Epithelial cell of proximal tubule (primary cell): ENCODE results near the gene CHN2. TPM values are rescaled to one million over a fixed set of nuclear protein-coding genes. Genes with fewer than 3 reads are reported as not detected.

Experiments
- DNase-seq: peaks from one replicate; pipeline ENCODE4 v3.0.0-alpha.2; 2011; ENCODE audit warnings: low read depth
- H3K4me3 ChIP-seq: 2 replicates; pipeline ENCODE4 v1.5.1; 2011; ENCODE audit warnings: low read depth, mild to moderate bottlenecking, low read length
- total RNA-seq: library from RNA; depleted of rRNA; stranded (reverse); fragments of >200 nt; gene quantifications from 2 replicates; pipeline ENCODE4 v1.2.3, GENCODE V29; 2015
- TF ChIP-seq, protein P1 (sequence below): conservative IDR thresholded peaks from 2 replicates; pipeline ENCODE4 v1.5.1; 2012; ENCODE audit warnings: low read depth, mild to moderate bottlenecking, low read length

Gene CHN2
- total RNA-seq, 1 donor from 2014 or later = 0.35 TPM

DNA sequence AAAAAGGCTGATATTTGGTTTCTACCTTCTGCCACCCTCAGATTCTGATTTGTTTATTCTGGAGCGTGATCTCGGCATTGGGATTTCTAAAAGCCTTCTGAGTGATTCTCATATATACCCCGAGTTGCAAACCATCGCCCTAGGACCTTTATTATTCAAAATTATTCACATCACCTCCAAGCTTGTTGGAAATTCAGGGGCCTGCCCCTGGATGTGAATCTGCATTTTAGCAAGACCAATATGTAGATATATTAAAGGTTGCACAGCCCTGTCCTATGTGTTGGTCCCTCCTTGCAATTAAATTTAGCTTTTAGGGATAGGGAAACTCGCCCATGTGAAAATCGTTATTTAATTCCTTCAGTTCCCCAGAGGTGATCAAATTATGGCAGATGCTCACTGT is 9.0 kb upstream of the CHN2 start:
- no peak overlapping the region for H3K4me3 ChIP-seq
- TF ChIP-seq, protein P1, sequence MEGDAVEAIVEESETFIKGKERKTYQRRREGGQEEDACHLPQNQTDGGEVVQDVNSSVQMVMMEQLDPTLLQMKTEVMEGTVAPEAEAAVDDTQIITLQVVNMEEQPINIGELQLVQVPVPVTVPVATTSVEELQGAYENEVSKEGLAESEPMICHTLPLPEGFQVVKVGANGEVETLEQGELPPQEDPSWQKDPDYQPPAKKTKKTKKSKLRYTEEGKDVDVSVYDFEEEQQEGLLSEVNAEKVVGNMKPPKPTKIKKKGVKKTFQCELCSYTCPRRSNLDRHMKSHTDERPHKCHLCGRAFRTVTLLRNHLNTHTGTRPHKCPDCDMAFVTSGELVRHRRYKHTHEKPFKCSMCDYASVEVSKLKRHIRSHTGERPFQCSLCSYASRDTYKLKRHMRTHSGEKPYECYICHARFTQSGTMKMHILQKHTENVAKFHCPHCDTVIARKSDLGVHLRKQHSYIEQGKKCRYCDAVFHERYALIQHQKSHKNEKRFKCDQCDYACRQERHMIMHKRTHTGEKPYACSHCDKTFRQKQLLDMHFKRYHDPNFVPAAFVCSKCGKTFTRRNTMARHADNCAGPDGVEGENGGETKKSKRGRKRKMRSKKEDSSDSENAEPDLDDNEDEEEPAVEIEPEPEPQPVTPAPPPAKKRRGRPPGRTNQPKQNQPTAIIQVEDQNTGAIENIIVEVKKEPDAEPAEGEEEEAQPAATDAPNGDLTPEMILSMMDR = no peak
- no peak for DNase-seq

DNA sequence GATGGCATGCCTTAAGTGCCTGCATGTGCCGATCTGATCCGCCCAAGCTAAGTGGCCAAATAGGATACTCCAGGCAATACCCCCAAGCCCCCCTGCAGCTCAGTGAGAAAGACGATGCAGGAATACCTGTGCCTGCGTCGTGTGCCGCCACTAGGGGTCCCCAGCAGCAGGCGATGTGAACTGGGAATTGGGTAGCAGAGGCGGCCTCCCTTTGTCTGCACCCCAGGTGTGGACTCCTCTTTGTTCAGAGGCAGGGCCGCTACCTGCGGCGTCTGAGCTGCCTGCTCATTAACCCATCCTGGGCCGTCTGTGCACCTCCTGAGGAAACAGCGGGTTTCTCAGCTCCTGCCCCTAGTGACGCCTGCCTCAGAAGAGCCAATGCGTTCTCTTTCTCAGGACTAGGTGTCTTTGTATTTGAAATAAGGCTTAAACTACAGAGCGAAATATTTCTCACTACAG is 4.8 kb upstream of the CHN2 start:
- no peak for DNase-seq
- H3K4me3 ChIP-seq = peak overlapping the region; percentile 21
- TF ChIP-seq, protein P1 = peak; percentile 93

DNA sequence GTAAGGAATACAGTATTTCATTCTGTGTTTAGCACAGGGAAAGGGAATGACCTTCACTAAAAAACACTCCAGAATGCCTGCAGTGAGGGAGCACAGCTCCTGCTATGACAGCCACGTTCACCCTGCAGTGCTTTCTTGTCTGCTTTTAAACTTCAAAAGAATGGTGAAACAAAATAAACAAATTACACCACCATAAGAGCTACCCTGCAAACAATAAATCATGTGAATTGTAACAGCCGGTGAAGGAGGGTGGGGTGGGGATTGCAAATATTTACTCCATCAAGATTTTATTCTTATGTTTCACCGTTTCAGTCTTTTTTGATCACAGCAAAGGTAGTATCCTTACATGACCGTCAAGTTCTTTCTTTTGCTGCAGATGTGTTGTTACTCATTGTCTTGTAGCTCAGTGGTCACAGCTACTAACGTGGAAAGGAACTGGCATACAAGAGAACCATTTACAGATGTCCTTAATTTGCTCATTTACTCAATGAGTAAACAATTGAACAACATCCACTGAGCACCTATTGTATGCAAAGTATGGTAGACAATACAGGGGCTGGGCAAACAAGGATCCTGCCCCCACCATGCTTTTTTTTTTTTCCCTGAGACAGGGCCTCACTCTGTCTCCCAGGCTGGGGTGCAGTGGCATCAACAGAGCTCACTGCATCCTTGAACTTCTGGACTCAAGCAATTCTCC is 4.1 kb upstream of the CHN2 start:
- TF ChIP-seq, protein P1 = no peak
- H3K4me3 ChIP-seq = no peak overlapping the region
- DNase-seq = no peak

DNA sequence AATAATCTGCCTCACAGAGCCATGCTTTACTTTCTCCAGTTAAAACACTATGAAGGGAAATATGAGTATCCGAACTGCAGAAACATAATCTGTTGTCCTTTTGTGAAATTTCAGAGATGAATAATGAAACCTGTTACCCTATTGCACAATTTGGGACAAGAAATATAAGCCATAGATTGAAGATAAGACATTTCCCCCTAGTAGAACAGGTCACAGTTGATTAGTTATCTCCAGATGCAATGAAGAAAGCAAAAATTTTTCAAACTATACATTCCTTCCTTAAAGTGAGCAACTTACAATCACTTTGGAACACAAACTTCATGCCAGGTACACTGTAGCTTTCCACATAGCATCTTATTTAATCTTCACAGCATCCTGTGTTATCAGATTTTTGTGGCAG is 2.3 kb upstream of the CHN2 start:
- no peak overlapping the region for H3K4me3 ChIP-seq
- TF ChIP-seq, protein P1 = no peak

DNA sequence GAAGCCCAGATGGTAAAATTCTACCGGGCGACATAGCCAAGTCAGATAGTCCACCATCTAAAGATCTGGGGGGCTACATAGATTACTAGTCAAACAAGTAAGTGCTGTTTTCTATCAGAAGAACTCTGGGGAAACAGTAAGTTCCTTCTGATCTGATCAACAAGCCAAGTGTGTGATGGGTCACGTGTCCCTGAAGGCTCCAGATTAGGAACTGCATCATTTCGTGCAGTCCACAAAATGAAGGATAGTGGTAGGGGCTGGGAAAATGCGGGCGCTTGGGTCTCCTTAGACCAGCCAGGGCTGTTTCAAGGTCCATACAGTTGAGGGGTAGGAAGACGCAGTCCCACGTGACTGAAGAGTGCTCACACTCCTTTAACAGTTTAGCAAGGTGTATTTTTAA is 1.8 kb upstream of the CHN2 start:
- no peak for DNase-seq
- TF ChIP-seq, protein P1 = no peak
- no peak overlapping the region for H3K4me3 ChIP-seq

More for the DNA sequence above, 2.3 kb upstream of the CHN2 start:
- DNase-seq = no peak

DNA sequence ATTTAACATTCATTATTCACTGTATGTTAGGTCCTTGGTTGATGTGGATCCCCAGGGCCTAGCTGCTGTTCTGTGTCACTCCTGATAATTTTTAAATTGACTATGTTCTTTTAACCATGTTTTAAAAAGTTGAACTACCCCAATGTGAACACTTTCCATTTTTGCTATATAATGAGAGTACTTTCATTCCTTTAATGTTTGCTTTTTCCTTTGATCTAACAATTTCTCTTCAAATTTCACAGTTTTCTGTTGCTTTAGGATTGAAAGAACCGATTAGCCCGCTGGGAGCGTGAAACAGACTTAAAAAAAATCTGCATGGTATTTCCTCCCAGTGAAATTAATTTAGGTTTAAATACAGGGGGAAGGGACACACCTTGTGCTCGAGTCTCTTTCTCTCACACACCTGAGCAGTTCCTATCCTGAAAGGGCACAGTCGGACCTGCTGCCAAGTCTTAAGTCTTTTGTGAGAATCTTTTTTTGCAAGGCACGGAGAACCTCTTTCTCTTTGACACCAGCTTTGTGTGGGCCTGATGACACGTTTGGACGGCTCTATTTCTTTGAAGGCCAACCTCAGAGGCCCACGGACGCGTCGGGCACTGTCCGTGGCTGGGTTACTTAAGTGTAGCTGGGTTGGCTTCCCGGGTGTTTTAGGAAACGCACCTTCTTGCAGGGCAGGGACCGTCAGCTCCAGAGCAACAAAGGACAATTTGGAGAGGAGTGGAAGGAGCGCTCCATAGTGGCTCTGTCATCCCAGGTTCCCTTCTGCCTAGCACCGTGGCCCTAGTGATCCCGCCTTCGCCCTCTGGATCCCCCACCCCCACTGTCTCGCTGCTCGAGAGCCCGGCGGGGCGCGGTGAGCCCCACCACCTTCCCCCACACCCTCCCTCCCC is 1.0 kb upstream of the CHN2 start:
- DNase-seq = no peak
- H3K4me3 ChIP-seq = peak overlapping the region; percentile 27
- TF ChIP-seq, protein P1 = no peak

DNA sequence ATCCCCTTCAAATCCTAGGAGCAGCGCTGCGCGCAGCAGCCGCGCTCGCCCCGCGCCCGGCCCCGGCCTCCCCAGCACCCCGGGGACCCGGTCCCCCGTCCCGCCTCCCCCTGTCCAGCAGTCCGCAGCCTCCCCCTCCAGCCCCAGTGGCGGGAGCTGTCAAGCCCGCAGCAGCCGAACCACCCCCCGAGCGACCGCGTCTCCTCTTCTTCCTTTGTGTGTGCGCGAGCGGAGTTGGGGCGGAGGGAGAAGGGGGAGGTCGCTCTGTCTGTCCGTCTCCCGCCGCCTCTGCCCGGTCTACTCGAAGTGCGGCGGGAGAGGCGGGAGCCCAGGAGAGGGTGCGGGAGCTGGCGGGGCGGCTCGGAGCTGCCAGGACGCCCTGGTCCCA is 375 bp upstream of the CHN2 start:
- peak overlapping the region; percentile 71 for H3K4me3 ChIP-seq
- TF ChIP-seq, protein P1 = no peak
- no peak for DNase-seq
